Skeletal muscle tissue (tissue), 4 donors: ENCODE measurements around the gene HECTD2. TPM values are rescaled to one million over a fixed set of nuclear protein-coding genes. Genes with fewer than 3 reads are reported as not detected.

Source experiments
- H3K27ac ChIP-seq: one replicate; pipeline ENCODE4 v1.7.0; 2013; ENCODE audit warnings: mild to moderate bottlenecking, low read depth, low read length, inconsistent platforms
- H3K27me3 ChIP-seq, 3 donors: one replicate each; pipeline ENCODE4 v1.7.0; 2013; ENCODE audit warnings: low read length in 3 of 3; ENCODE audit not compliant: control insufficient read depth in 3 of 3, insufficient read depth in 3 of 3
- H3K36me3 ChIP-seq, 3 donors: one replicate each; pipeline ENCODE4 v1.7.0; 2013; ENCODE audit warnings: low read length in 3 of 3; ENCODE audit not compliant: control insufficient read depth in 3 of 3, insufficient read depth in 3 of 3
- H3K4me1 ChIP-seq, 3 donors: one replicate each; pipeline ENCODE4 v1.7.0; 2013; ENCODE audit warnings: low read length in 3 of 3, mild to moderate bottlenecking in 3 of 3; ENCODE audit not compliant: control insufficient read depth in 3 of 3, insufficient read depth in 3 of 3
- H3K4me3 ChIP-seq, 3 donors: one replicate each; pipeline ENCODE4 v1.7.0; 2013; ENCODE audit warnings: low read length in 3 of 3
- H3K9ac ChIP-seq, 3 donors: one replicate each; pipeline ENCODE4 v1.7.0; 2013; ENCODE audit warnings: low read length in 3 of 3, mild to moderate bottlenecking in 3 of 3, moderate library complexity in 2 of 3, low read depth in 1 of 3
- H3K9me3 ChIP-seq, 3 donors: one replicate each; pipeline ENCODE4 v1.7.0; 2013; ENCODE audit warnings: low read length in 3 of 3; ENCODE audit not compliant: control insufficient read depth in 3 of 3
- total RNA-seq: library from RNA; depleted of rRNA; stranded (reverse); fragments of >200 nt; gene quantifications from one replicate; pipeline ENCODE4 v1.2.3, GENCODE V29; 2014
- donor health status: Osteomylitis.

HECTD2 gene
- total RNA-seq, 1 donor from 2014 or later: 14.6 TPM

DNA sequence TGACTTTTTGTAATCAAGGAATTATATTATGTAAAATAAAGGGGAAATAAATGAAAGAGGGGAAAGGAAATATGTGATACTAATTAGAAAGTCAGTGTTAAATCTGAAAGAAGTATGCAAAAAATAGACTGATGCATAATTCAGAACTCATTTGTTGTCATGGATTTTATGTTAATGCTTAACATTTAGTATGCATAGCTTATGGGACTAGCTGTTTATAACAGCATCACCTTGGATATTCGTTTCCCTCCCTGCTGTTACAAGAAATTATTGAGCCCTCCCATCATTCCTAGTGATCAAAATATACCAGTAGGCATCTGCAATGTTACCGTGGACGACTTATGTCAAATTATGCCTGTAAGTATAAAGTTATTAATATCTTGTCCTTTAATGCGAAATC, 85.9 kb downstream of the HECTD2 start:
- no peaks in the 10 kb centered on the region for H3K4me1 ChIP-seq
- no peak overlapping the region for H3K9ac ChIP-seq
- H3K36me3 ChIP-seq: peaks cover 0 to 8% (median 0%) of the 10 kb centered on the region in 3 donors
- H3K27ac ChIP-seq: no peak overlapping the region
- no peaks in the 10 kb centered on the region for H3K27me3 ChIP-seq
- H3K4me3 ChIP-seq: no peak overlapping the region
- H3K9me3 ChIP-seq: no peaks in the 10 kb centered on the region

DNA sequence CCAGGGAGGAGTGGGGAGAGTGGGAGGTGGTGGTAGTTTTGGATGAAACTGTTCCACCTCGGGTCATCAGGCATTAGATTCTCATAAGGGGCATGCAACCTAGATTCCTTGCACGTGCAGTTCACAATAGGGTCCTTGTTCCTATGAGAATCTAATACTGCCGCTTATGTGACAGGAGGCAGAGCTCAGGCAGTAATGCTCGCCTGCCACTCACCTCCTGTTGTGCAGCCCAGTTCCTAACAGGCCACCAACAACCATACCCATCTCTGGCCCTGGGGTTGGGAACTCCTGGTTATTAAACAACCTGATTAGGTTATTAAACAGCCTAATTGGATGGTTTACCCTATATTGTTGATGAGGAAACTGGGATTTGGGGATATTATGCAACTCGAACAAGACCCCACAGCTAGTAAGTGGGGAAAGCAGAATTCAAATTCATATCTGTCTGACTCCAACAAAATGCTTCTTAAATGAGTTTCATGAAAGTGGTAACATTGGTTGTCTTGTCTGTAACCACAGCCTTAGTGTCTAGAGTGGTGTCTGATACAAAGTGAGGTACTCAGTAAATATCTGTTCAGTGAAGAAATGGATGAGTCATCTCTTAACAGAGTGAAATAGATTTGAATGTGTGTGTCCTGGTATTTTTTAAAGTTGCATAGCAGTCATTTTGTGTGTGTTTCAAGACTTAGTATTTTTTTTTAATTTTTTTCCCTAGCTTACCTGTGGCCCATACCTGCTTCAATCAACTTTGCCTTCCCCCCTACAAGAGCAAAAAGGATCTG, 101.6 kb downstream of the HECTD2 start:
- no peaks in the 10 kb centered on the region for H3K4me1 ChIP-seq
- H3K27ac ChIP-seq: peak overlapping the region; percentile 40
- no peaks in the 10 kb centered on the region for H3K27me3 ChIP-seq
- peaks cover 0 to 8% (median 5%) of the 10 kb centered on the region in 3 donors for H3K36me3 ChIP-seq
- H3K9ac ChIP-seq: no peak overlapping the region
- H3K4me3 ChIP-seq: no peak overlapping the region
- no peaks in the 10 kb centered on the region for H3K9me3 ChIP-seq

DNA sequence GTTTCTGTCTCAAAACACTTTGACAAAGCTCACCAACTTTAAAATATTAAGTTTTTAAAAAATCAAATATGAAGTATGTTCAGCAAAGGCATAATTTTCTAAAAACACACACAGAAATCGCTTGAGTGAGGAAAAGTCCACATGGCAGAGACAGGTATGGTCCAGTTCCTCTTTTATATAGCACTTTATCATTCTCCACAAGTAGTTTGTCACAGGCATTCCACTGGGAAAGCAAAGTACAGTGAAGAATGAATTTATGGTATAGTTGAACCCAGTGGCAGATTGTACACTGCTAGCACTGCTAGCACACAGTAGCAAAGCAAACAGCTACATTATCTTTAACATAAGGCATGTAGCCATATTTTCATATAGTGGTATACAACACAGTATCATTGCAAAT, 102.3 kb downstream of the HECTD2 start:
- Histone ChIP-seq H3K27ac (no peak overlapping the region), H3K9me3 (no peaks in the 10 kb centered on the region), H3K9ac (no peak overlapping the region)

DNA sequence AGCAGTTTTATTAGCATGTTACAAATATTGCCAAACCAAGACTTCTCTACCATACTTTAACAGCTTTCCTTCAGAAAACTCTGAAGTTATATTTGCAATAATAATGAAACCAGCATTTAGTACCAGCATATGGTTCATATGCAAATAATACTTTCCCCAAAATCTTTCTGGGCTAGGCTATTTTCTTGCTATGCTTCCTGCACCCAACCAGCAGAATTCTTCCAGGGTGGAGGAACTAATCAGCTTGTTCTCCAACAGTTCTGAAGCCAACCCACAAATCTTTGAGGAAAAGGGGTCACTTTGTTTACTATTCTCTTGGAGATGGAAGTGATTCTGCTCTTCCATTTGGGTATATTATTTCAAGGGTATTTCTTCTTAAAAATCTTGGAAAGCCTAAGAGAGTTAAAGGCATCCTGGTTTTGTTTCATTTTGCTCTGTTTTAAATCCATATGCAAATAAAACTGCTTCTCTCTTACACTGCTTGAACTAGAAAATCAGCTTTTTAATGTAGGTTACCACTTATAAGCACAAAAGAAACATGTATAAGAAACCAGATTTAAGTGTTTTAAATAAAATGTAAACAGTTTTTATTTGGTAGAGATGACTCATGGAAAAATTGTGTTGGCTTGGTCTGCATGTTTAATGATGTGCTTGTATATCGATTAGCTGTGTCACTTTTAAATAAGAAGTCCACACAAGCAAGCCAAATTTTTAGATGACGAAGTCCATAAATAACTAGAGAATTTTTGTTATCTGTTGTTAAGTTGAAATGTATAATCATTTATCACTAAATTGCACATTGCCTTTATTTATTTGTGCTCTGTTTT, 103.7 kb downstream of the HECTD2 start:
- no peaks in the 10 kb centered on the region for H3K9me3 ChIP-seq
- peaks cover 0 to 8% (median 5%) of the 10 kb centered on the region in 3 donors for H3K36me3 ChIP-seq
- H3K4me3 ChIP-seq: no peak overlapping the region
- no peak overlapping the region for H3K27ac ChIP-seq
- H3K9ac ChIP-seq: no peak overlapping the region
- no peaks in the 10 kb centered on the region for H3K4me1 ChIP-seq
- no peaks in the 10 kb centered on the region for H3K27me3 ChIP-seq

More for the DNA sequence above, 102.3 kb downstream of the HECTD2 start:
- peaks cover 0 to 8% (median 5%) of the 10 kb centered on the region in 3 donors for H3K36me3 ChIP-seq
- no peaks in the 10 kb centered on the region for H3K27me3 ChIP-seq
- no peaks in the 10 kb centered on the region for H3K4me1 ChIP-seq
- no peak overlapping the region for H3K4me3 ChIP-seq

DNA sequence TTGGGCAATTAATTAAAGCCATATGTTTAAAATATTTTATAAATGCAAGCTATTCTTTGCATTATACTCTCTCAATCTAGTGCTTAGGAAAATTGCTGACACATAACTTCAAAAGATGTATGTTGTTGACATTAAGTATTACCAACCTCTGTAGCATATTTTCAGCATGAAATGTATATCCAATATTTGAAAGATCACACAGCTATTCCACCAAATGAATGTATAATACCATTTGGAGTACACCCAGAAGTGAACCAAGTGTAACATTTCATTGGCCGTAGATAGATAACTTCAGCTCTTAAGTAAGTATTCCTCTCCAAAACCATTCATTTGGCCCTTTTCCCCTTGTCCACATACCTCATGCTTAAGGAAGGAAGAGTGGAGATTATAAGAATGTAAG, 104.6 kb downstream of the HECTD2 start:
- Histone ChIP-seq H3K4me3 (no peak overlapping the region), H3K9me3 (no peaks in the 10 kb centered on the region), H3K9ac (no peak overlapping the region), H3K4me1 (peaks cover 0 to under 1% (median 0%) of the 10 kb centered on the region in 3 donors), H3K27me3 (no peaks in the 10 kb centered on the region), H3K36me3 (peaks cover 0 to 8% (median 5%) of the 10 kb centered on the region in 3 donors), H3K27ac (no peak overlapping the region)

DNA sequence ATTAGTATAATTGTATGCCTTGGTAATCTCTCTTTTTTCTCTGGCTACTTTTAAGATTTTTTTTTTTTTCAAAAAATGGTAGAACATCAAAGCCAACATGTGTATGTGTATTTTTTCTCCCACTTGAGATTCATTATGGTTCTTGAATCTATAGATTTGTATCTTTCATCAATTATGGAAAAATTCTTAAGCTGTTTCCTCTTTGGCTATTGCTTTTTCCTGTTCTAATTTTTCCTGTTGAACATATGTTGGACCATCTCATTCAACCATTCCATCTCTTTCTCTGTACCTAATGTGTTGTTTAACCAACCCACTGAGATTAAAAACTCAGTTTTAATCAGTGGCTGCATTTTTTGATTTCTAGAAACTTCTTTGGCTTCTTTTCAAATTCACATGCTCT, 107.2 kb downstream of the HECTD2 start:
- peaks cover 0 to 5% (median 2%) of the 10 kb centered on the region in 3 donors for H3K36me3 ChIP-seq
- H3K9ac ChIP-seq: no peak overlapping the region
- no peaks in the 10 kb centered on the region for H3K27me3 ChIP-seq
- H3K4me3 ChIP-seq: no peak overlapping the region
- H3K27ac ChIP-seq: no peak overlapping the region
- H3K4me1 ChIP-seq: peaks cover 3 to 8% (median 7%) of the 10 kb centered on the region in 3 donors
- no peaks in the 10 kb centered on the region for H3K9me3 ChIP-seq

DNA sequence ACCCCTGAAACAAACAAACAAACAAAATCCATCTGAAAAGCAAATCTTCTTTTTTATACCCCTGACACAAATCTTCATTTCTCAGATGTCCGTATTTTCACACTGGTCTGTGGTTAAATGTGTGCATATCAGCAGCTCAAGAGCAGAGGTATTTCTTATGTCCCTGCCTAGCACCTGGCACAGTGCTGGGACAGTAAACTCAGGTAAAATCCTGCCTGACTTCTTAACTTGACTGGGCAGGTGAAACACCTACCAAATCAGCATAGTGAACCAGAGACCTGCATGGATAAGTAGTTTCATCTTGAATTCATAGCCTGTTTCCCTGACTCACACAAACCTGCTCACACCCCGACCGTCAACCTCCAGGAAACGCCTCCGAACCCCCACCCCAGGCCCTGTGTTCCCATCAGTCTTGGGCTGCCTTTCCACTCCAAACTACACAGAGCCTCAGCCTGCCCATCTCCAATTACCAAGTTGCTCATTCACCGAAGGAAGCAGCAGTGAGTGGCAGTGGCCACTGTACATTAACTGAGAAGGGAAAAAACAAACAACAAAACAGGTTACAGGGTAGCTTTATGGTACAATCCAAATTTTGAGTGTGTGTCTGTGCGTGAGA, 109.9 kb downstream of the HECTD2 start:
- Histone ChIP-seq H3K27ac (no peak overlapping the region), H3K36me3 (no peaks in the 10 kb centered on the region), H3K4me3 (no peak overlapping the region), H3K4me1 (peaks cover 3 to 8% (median 7%) of the 10 kb centered on the region in 3 donors), H3K9me3 (no peaks in the 10 kb centered on the region), H3K9ac (no peak overlapping the region), H3K27me3 (no peaks in the 10 kb centered on the region)

DNA sequence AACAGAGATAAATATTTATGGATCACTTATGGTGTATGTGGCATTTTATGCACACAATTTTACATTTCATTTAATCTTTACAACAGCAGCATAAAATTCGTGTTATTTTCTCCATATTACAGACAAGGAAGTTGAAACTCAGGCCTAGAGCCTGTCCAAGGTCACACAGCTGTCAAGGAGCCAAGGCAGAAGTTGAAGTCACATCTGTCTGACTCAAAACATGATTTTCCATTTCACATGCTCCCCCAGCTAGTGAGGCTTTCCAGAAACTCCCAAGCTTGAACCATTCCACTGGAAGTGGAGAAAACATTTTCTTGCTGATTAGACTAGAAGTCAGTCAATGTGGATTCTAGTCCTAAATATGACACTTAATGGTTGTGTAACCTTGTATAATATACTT, 110.5 kb downstream of the HECTD2 start:
- H3K27ac ChIP-seq: peak overlapping the region; percentile 17
- no peaks in the 10 kb centered on the region for H3K36me3 ChIP-seq
- no peak overlapping the region for H3K9ac ChIP-seq
- H3K4me1 ChIP-seq: peaks cover 3 to 8% (median 7%) of the 10 kb centered on the region in 3 donors
- H3K4me3 ChIP-seq: no peak overlapping the region
- H3K9me3 ChIP-seq: no peaks in the 10 kb centered on the region
- no peaks in the 10 kb centered on the region for H3K27me3 ChIP-seq

DNA sequence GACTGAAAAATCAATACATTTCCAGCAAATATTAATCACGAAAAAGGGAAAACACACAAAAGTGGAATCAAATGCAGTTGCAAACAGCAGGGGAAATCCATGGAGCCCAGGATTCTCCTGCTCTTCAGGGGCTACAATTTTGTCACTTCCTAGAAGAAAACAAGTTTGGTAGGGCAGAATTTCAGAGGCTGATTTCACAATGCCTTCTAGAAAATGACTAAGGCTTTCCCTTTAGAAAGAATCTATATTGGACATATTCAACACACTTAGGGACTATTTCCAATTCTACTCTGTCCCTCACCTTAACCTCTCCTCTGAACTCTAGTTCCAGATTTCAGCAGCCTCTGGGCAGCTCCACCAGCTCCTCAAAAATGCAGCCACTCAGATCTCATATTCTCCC, 111.3 kb downstream of the HECTD2 start:
- H3K36me3 ChIP-seq: no peaks in the 10 kb centered on the region
- peak overlapping the region; percentile 17 for H3K27ac ChIP-seq
- peaks cover 3 to 12% (median 10%) of the 10 kb centered on the region in 3 donors for H3K4me1 ChIP-seq
- no peak overlapping the region for H3K9ac ChIP-seq
- no peaks in the 10 kb centered on the region for H3K27me3 ChIP-seq
- H3K9me3 ChIP-seq: no peaks in the 10 kb centered on the region
- no peak overlapping the region for H3K4me3 ChIP-seq
